GM18870 (cell line): ENCODE data around the gene KCNN2.

Experiments used
- ATAC-seq: cut with Tn5 transposase; IDR thresholded peaks from one replicate; pipeline ENCODE4 v1.9.1; 2021; ENCODE audit warnings: moderate library complexity; ENCODE audit not compliant: unreplicated experiment

The KCNN2 gene

GRCh38 chr5:114477816-114478334 lies 116.0 kb downstream of the KCNN2 start:
- ATAC-seq, result no peak

- ATAC-seq, result no peak
Measured at GRCh38 chr5:114500756-114501155, 138.9 kb downstream of the KCNN2 start.

GRCh38 chr5:114504560-114504959 lies 142.7 kb downstream of the KCNN2 start:
- no peak for ATAC-seq

GRCh38 chr5:114524221-114524620 lies 162.4 kb downstream of the KCNN2 start:
- no peak for ATAC-seq

- ATAC-seq, result no peak
Measured at GRCh38 chr5:114544561-114544960, 182.7 kb downstream of the KCNN2 start.
